NB4 (cell line): ENCODE measurements around the gene METAP1D.
"Not testable (repeated sequence)": the region's sequence is repeated elsewhere in the genome, so short reads cannot be mapped to it uniquely, and the experiment has no call there.

Experiments
- DNase-seq: peaks from one replicate; pipeline ENCODE4 v3.0.0; 2010; ENCODE audit warnings: low read depth
- H3K4me3 ChIP-seq: one replicate; pipeline ENCODE4 v1.5.1; 2011; ENCODE audit warnings: mild to moderate bottlenecking, low read depth, low read length, moderate library complexity
- CTCF ChIP-seq: IDR thresholded peaks from one replicate; pipeline ENCODE4 v1.5.1; 2012; ENCODE audit warnings: low read depth, low read length
- MAX ChIP-seq: IDR thresholded peaks from 2 replicates; pipeline ENCODE4 v1.6.1; 2011; ENCODE audit warnings: low read depth, low read length
- MYC ChIP-seq: IDR thresholded peaks from 2 replicates; pipeline ENCODE4 v1.6.1; 2011; ENCODE audit warnings: low read depth, low read length
- POLR2A ChIP-seq: IDR thresholded peaks from 2 replicates; pipeline ENCODE4 v1.6.1; 2011; ENCODE audit warnings: mild to moderate bottlenecking; ENCODE audit not compliant: insufficient read length; ENCODE audit errors: extremely low read depth

The METAP1D gene

DNA sequence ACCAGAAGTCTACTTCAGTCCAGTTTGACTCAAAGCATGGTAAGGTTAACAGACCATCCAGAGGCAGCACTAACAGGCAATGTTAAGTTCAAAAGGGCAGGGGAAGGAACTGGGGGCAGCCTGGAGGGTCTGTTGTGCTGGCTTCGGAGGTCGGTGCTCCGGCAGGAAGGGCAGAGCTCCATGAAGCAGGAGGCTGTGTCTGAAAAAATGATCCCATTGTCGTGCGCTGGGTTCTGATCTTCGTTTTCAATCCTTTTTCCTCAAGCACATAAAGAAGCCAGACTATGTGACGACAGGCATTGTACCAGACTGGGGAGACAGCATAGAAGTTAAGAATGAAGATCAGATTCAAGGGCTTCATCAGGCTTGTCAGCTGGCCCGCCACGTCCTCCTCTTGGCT, 63.7 kb downstream of the METAP1D start:
- DNase-seq: no peak
- no peak overlapping the region for H3K4me3 ChIP-seq
- TF ChIP-seq CTCF (no peak), MYC (no peak), POLR2A (no peak), MAX (no peak)

DNA sequence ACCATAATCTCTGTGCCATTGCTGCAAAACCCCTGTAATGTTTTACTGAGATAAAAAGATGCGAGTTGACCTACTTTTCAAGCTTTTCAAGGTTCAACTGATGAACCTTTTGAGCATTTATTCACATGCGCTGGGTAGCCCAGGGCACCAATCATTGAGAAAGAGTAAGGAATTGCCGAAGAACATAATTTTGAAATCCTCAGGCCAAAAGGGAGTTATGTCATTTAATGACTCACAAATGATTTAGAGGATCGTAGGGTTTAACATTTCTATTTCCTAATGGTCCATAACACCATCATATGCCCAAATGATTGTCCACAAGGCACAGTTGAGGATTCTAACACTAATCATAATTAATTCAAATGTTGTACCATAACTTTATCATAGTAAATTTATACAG, 65.4 kb downstream of the METAP1D start:
- no peak for DNase-seq
- no peak for TF ChIP-seq MAX
- TF ChIP-seq POLR2A: no peak
- no peak for TF ChIP-seq CTCF
- no peak for TF ChIP-seq MYC
- no peak overlapping the region for H3K4me3 ChIP-seq

GRCh38 chr2:172066394-172066886, 66.7 kb downstream of the METAP1D start:
- TF ChIP-seq MAX: no peak
- TF ChIP-seq POLR2A: no peak
- no peak for TF ChIP-seq MYC
- no peak for TF ChIP-seq CTCF
- no peak for DNase-seq
- H3K4me3 ChIP-seq: no peak overlapping the region

DNA sequence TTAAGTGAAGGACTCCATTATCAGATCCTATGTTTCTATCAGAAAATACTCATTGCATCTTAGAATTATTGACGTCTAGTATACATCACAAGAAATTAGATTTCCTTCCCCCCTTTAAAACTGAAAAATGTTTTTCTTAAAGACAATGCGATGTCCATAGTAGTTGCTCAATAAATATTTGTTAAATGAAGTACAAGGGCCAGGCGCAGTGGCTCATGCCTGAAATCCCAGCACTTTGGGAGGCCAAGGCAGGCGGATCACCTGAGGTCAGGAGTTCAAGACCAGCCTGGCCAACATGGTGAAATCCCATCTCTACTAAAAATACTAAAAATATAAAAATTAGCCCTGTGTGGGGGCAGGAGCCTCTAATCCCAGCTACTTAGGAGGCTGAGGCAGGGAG, 68.2 kb downstream of the METAP1D start:
- H3K4me3 ChIP-seq, DNase-seq: not testable (repeated sequence)

- DNase-seq: no peak
- TF ChIP-seq POLR2A (no peak), CTCF (no peak), MYC (no peak), MAX (no peak)
Measured at GRCh38 chr2:172070936-172071335, 71.2 kb downstream of the METAP1D start.

GRCh38 chr2:172072303-172072702, 72.5 kb downstream of the METAP1D start:
- no peak for TF ChIP-seq MYC
- no peak overlapping the region for H3K4me3 ChIP-seq
- DNase-seq: no peak

More at GRCh38 chr2:172070936-172071335, 71.2 kb downstream of the METAP1D start:
- no peak overlapping the region for H3K4me3 ChIP-seq

- TF ChIP-seq MAX (no peak), MYC (no peak), CTCF (no peak), POLR2A (no peak)
- no peak for DNase-seq
Measured at GRCh38 chr2:172072706-172073105, 73.0 kb downstream of the METAP1D start.

More at GRCh38 chr2:172072706-172073105, 73.0 kb downstream of the METAP1D start:
- no peak overlapping the region for H3K4me3 ChIP-seq
